ENCODE measurements around the gene ZNF609.

GRCh38 chr15:64530472-64530871, 70.1 kb downstream of the ZNF609 start:
- TF ChIP-seq CTCF (conservative IDR thresholded peaks at IDR 0.05; ENCODE audit: low read depth, low read length) = no peak
- TF ChIP-seq EZH2 (IDR thresholded peaks at IDR 0.05; ENCODE audit: borderline replicate concordance, low read depth, low read length, poor library complexity, severe bottlenecking) = no peak

Data from A673 (cell line).